HG03025 (cell line): Measurements from ENCODE around the gene MYO15A.

Experiments used
- ATAC-seq: cut with Tn5 transposase; IDR thresholded peaks from one replicate; pipeline ENCODE4 v1.9.1; 2021; ENCODE audit warnings: mild to moderate bottlenecking, moderate library complexity; ENCODE audit not compliant: unreplicated experiment, low FRiP score

Gene MYO15A

GRCh38 chr17:18129041-18129502, 20.5 kb downstream of the MYO15A start:
- ATAC-seq, result no peak

DNA sequence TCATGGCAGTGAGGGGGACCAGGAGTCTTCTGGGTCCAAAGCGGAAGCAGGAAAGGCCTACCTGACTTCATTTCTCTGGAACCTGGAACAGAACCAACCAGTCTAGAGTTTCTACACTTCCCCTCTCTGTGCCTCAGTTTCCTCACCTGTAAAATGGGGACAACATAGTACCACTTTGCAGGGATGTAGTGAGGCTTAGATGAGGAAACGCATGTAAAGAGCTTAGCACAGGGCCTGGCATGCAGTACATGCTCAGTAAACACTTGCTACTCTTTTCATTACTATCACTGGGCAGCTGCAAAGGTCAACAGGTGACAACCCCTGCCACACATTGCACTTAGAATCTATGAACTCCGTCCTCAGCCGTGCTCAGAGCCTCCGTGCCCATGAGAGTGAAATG, 24.2 kb downstream of the MYO15A start:
- ATAC-seq, result no peak

DNA sequence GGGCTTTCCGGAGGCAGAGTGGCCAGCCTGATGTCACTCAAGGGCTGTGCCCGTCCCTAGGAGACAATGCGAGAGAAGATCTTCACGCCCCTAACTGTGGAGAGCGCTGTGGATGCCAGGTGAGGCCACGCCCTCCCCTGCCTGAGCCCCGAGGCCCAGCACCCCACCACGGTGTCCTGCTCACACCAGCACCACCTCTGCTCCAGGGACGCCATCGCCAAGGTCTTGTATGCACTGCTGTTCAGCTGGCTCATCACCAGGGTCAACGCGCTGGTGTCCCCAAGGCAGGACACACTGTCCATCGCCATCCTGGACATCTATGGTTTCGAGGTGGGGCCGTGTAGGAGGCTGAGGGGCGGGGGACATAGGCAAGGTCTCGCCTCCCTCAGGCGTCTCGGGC, 27.8 kb downstream of the MYO15A start:
- ATAC-seq, result no peak

GRCh38 chr17:18138065-18138749, 29.7 kb downstream of the MYO15A start:
- ATAC-seq, result no peak

- ATAC-seq, result no peak
Observed at GRCh38 chr17:18139092-18139491, 30.5 kb downstream of the MYO15A start.

- no peak for ATAC-seq
Observed at GRCh38 chr17:18139498-18139897, 30.9 kb downstream of the MYO15A start.

DNA sequence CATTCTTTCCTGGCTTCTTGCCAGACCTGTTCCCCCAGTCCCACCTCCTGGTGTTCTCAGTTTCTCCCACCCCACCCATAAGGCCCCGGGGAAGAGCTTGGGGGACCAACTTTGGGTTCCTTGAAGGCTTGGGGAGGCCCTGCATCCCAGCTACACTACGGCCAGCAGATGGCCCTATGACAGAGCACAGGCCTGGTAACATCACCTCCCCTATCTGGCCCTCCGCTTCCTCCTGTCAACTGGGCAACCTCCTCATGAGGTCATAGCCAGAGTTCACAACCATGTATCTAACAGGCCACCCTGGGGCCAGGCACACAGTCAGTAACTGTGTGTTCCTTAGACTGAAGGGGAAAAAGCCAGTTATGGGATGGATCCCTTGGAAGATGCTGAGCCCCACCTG, 31.4 kb downstream of the MYO15A start:
- ATAC-seq, result no peak

DNA sequence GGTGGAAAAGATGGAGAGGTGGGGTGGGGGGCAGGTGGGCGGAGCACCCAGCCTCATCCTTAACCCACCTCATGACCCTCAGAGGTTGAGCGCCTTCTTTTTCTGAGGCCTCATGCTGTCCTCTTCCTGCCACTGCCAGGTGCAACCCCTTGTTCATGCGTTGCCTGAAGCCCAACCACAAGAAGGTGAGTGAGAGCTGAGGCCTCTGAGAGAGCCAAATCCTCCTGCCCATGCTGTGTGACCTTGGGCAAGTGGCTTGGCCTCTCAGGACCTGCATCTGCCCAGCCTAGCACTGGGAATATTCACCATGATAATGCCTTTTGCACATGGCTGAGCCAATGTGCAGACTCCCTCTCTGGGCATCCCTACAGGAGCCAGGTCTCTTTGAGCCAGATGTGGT, 32.1 kb downstream of the MYO15A start:
- no peak for ATAC-seq

DNA sequence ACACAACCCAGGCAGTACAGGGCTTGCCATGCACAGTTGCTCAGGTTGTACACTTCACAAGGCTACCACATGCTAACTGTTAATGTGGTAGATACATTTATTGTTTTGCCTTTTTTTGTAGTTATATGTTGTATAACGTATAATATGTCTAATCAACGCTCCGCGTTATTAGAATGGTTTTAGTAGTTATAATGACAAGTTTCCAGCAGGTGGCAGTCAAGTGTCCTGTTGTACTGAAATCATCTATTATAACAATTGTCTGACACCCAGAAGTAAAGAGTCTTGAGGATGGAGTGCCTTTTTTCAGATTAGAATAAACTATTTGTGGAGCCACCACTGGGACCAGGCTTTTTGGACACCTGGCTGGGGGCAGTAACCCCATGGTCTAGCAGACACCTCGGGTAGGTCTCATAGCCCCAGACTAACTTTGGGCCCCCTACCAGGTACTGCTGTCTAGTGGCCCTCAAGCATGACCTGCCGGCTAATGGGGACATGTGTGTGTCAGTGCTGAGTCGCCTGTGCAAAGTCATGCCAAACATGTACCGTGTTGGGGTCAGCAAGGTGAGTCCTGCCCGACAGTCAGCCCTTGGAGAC, 32.8 kb downstream of the MYO15A start:
- ATAC-seq, result no peak

GRCh38 chr17:18142417-18142816, 33.9 kb downstream of the MYO15A start:
- ATAC-seq, result no peak

DNA sequence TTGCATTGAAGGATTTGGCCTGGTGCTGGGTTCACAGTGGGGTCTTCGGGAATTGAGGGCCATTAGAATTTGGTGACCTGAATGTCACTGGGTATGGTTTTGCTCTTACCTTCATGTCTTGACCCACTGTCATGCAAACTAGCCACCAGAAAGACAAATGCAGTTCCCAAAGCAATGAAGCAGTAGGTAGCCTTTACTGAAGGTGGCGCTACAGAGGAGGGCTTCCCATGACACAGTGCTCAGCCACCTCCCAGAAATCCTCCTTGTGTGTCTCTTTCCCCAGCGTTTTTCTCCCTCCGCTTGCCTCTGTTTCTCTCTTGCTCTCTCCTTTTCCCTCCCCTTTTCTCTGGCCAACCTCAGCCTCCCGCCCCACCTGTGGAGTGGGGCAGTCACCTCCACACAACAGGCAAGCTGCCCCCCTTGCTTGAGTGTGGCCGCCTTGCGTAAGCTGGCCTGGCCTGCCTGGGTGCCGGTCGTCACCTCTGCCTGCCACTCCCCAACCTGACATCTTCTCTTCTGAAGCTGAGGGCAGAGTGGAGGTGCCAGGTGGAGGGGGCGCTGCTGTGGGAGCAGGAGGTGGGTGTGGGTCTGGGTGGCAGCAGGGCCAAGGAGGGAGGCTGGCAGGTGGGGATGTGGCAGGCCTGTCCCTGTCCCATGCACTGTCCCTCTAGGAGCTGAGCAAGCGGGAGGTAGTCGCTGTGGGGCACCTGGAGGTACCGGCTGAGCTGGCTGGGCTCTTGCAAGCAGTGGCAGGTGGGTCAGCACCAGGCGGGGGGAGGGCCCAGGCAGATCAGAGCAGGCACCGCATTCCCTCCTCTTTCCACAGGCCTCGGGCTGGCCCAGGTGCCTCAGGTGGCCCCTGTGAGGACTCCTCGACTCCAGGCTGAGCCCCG, 34.7 kb downstream of the MYO15A start:
- no peak for ATAC-seq

GRCh38 chr17:18144261-18144660, 35.7 kb downstream of the MYO15A start:
- no peak for ATAC-seq

DNA sequence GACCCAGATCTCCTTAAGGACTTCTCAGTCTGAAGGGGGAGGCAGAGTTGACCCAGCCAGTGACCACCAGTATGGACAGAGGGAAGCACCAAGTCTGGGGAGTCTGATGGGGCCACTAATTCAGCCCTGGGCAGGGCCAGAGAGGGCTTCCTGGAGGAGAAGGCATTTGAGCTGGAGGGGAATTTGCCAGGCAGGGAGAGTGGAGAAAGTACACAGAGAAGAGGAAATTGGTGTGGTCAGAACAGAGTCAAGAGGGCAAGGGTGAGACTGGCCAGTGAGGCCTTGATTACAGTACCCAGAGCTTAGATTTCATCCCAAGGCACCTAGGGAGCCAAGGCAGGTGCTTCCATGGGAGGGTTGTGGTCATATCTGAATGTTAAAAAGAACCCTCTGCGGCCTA, 36.3 kb downstream of the MYO15A start:
- no peak for ATAC-seq

GRCh38 chr17:18145811-18146210, 37.3 kb downstream of the MYO15A start:
- no peak for ATAC-seq

DNA sequence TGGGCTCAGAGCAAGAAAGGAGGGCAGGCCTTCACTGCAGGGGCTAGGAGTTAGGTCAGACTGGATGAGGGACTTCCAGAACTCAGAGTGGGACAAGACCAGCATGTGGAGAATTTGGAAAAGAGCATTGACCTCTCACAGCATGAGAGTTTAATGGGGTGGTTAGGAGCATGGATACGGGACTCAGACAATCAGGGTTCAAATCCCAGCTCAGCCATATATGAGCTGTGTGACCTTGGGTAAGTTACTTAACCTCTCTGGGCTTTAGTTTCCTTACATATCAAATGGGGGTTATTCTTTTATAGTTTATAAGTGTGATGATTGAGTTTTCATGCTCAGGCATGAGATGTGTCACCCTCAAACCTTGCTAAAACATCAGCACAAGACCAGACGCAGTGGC, 37.7 kb downstream of the MYO15A start:
- no peak for ATAC-seq

DNA sequence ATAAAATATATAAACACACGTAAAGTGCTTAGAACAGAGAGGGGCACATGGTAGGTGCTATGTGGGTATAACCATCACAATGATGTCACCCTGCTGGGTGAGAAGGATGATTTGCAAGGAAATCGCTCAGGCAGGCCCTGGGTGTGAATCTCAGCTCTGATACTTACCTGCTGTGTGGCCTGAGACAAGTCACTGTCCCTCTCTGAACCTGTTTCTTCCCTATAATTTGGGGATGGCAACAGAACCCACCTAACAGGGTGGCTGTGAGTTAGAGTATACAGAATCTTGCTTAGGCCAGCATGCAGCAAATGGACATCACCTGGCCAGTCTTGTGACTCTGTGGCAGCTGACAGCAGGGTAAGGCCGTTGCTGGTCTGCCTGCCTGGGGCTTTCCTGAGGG, 38.4 kb downstream of the MYO15A start:
- no peak for ATAC-seq

DNA sequence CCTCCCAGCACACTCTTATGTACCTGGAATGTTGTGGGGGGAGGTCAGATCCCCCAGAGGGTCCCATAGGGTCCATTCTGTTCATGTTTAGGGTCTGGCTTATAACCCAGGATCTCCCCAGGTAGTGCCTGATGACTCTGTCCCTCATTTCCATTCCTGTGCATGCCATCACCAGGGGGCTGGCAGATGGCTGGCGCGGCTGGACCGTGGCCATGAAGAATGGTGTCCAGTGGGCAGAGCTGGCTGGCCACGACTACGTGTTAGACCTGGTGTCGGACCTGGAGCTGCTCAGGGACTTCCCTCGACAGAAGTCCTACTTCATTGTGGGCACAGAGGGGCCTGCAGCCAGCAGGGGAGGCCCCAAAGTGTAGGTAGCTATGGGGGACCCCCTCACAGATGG, 40.0 kb downstream of the MYO15A start:
- no peak for ATAC-seq

DNA sequence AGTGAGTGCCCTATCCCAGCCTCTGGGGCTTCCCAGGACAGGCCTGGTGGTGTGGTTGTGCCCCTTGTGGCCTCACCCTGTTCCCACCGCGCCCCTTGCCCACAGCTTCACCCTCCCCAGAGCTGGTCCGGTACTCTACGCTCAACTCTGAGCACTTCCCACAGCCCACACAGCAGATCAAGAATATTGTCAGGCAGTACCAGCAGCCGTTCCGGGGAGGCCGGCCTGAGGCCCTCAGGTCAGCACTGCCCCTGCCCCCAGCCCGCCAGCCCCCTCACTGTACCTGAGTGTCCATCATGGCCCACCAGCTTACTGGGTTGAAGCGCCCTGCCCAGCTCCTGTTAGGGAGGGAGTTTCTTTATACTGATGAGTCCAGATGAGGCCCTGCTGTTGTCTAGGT, 42.7 kb downstream of the MYO15A start:
- no peak for ATAC-seq

GRCh38 chr17:18155179-18155578, 46.6 kb downstream of the MYO15A start:
- no peak for ATAC-seq

- ATAC-seq, result no peak
Observed at GRCh38 chr17:18156171-18156975, 47.8 kb downstream of the MYO15A start.

DNA sequence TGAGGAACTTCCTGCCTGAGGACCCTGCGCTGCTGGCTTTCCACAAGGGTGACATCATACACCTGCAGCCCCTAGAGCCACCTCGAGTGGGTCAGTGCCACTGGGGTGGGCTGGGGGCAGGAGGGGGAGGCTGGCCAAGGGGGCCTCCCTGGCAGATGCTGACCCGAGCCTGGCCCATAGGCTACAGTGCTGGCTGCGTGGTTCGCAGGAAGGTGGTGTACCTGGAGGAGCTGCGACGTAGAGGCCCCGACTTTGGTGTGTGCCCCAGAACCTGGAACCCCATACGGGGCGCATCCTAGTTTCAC, 48.4 kb downstream of the MYO15A start:
- no peak for ATAC-seq
